ENCODE measurements around the gene DIAPH3. TPM values are rescaled to one million over a fixed set of nuclear protein-coding genes. Genes with fewer than 3 reads are reported as not detected.

Gene DIAPH3
- total and polyA plus RNA-seq, 2 donors (not counting 1 experiment from before 2014, with no cell fraction given), result 0.03 to 0.10 TPM

DNA sequence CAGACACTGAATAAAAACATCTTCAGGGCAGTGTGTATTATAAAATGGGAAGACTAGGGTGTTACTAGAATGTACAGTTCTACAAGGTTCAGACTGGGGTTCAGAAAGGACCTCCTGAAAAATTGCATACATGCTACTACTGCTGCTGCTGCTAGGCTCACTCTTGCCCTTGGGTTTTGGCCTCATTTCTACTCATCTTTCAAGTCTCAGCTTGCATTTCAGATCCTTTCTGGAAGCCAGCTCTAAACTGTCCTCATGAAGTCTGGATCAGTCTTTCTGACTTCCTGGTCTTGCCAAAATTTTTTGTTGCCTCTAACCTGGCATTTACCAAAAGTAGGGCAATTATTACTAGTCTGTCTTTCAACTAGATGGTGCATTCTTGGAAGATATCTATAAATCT lies 393.3 kb downstream of the DIAPH3 start:
- Mint-ChIP-seq H3K4me1 (no peaks in the 10 kb centered on the region), H3K9me3 (ENCODE audit: insufficient read depth) (no peaks in the 10 kb centered on the region), H3K4me3 (no peak overlapping the region), H3K27ac (no peak overlapping the region), H3K27me3 (no peaks in the 10 kb centered on the region)
- POLR2A ChIA-PET, result no interaction called here
- Histone ChIP-seq H3K27ac (ENCODE audit: low read length in 2 of 2) (no peak overlapping the region), H3K36me3 (replicated peaks in 1 of 2; ENCODE audit: control extremely low read depth in 1 of 2, control insufficient read depth in 1 of 2, extremely low read depth in 1 of 2, insufficient read depth in 2 of 2, low read length in 1 of 2) (no peaks in the 10 kb centered on the region), H3K4me3 (ENCODE audit: control extremely low read depth in 1 of 5, extremely low read depth in 1 of 5, insufficient read depth in 1 of 5, low read depth in 2 of 5, low read length in 4 of 5) (no peak overlapping the region), H3K27me3 (replicated peaks in 1 of 4; ENCODE audit: control extremely low read depth in 1 of 4, control insufficient read depth in 3 of 4, insufficient read depth in 4 of 4, low read length in 3 of 4) (no peaks in the 10 kb centered on the region), H2AFZ (ENCODE audit: insufficient read depth, low read depth, low read length, poor library complexity, severe bottlenecking) (no peak overlapping the region), H3K4me2 (replicated peaks; ENCODE audit: low read depth, low read length, poor library complexity, severe bottlenecking) (no peak overlapping the region), H3K9ac (ENCODE audit: low read length) (no peak overlapping the region), H3K9me3 (ENCODE audit: control extremely low read depth in 1 of 3, control insufficient read depth in 2 of 3, insufficient read depth in 1 of 3, low read length in 2 of 3) (no peaks in the 10 kb centered on the region), H3K79me2 (ENCODE audit: control insufficient read depth, insufficient read depth, low read length) (no peaks in the 10 kb centered on the region), H3K4me1 (ENCODE audit: control insufficient read depth in 2 of 2, insufficient read depth in 2 of 2, low read length in 2 of 2) (no peaks in the 10 kb centered on the region), H4K20me1 (ENCODE audit: control insufficient read depth, insufficient read depth, low read length, poor library complexity, severe bottlenecking) (no peaks in the 10 kb centered on the region)
- TF ChIP-seq EZH2 (IDR thresholded peaks at IDR 0.05; ENCODE audit: borderline replicate concordance, insufficient read depth, low read depth, low read length, poor library complexity, severe bottlenecking), result no peak
- TF ChIP-seq, protein P1, sequence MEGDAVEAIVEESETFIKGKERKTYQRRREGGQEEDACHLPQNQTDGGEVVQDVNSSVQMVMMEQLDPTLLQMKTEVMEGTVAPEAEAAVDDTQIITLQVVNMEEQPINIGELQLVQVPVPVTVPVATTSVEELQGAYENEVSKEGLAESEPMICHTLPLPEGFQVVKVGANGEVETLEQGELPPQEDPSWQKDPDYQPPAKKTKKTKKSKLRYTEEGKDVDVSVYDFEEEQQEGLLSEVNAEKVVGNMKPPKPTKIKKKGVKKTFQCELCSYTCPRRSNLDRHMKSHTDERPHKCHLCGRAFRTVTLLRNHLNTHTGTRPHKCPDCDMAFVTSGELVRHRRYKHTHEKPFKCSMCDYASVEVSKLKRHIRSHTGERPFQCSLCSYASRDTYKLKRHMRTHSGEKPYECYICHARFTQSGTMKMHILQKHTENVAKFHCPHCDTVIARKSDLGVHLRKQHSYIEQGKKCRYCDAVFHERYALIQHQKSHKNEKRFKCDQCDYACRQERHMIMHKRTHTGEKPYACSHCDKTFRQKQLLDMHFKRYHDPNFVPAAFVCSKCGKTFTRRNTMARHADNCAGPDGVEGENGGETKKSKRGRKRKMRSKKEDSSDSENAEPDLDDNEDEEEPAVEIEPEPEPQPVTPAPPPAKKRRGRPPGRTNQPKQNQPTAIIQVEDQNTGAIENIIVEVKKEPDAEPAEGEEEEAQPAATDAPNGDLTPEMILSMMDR (IDR thresholded peaks at IDR 0.05), result no peak
- DNase-seq, result no peak
- intact Hi-C loops (cut with micrococcal nuclease), result no loop called here
- ATAC-seq (ENCODE audit: low read depth), result no peak
- CTCF ChIA-PET, result interaction anchor here (1.7 to 2.2 kb wide), 2 partner anchors 9 to 90 kb away, joined by 4 to 5 read pairs; no protein-coding TSS in a partner anchor

- H3K4me1 Mint-ChIP-seq, result no peaks in the 10 kb centered on the region
- no peak overlapping the region for H3K4me2 ChIP-seq (replicated peaks; ENCODE audit: low read depth, low read length, poor library complexity, severe bottlenecking)
- no peak overlapping the region for H3K4me3 Mint-ChIP-seq
- intact Hi-C loops (cut with micrococcal nuclease), result no loop called here
- no peak for DNase-seq
- no peak for TF ChIP-seq EZH2 (IDR thresholded peaks at IDR 0.05; ENCODE audit: borderline replicate concordance, insufficient read depth, low read depth, low read length, poor library complexity, severe bottlenecking)
- TF ChIP-seq, protein P1 (IDR thresholded peaks at IDR 0.05), result no peak
- ATAC-seq (ENCODE audit: low read depth), result no peak
- H3K27ac ChIP-seq (ENCODE audit: low read length in 2 of 2), result no peak overlapping the region
- H3K9me3 ChIP-seq (ENCODE audit: control extremely low read depth in 1 of 3, control insufficient read depth in 2 of 3, insufficient read depth in 1 of 3, low read length in 2 of 3), result no peaks in the 10 kb centered on the region
- no peaks in the 10 kb centered on the region for H3K79me2 ChIP-seq (ENCODE audit: control insufficient read depth, insufficient read depth, low read length)
- POLR2A ChIA-PET, result no interaction called here
- no peaks in the 10 kb centered on the region for H3K27me3 ChIP-seq (replicated peaks in 1 of 4; ENCODE audit: control extremely low read depth in 1 of 4, control insufficient read depth in 3 of 4, insufficient read depth in 4 of 4, low read length in 3 of 4)
- H3K4me3 ChIP-seq (ENCODE audit: control extremely low read depth in 1 of 5, extremely low read depth in 1 of 5, insufficient read depth in 1 of 5, low read depth in 2 of 5, low read length in 4 of 5), result no peak overlapping the region
- no peaks in the 10 kb centered on the region for H3K27me3 Mint-ChIP-seq
- no peaks in the 10 kb centered on the region for H4K20me1 ChIP-seq (ENCODE audit: control insufficient read depth, insufficient read depth, low read length, poor library complexity, severe bottlenecking)
- H2AFZ ChIP-seq (ENCODE audit: insufficient read depth, low read depth, low read length, poor library complexity, severe bottlenecking), result no peak overlapping the region
- H3K4me1 ChIP-seq (ENCODE audit: control insufficient read depth in 2 of 2, insufficient read depth in 2 of 2, low read length in 2 of 2), result no peaks in the 10 kb centered on the region
- H3K9me3 Mint-ChIP-seq (ENCODE audit: insufficient read depth), result no peaks in the 10 kb centered on the region
- no peak overlapping the region for H3K9ac ChIP-seq (ENCODE audit: low read length)
- 100% methylated on average over 1 of the region's 1 CpG for WGBS (ENCODE audit: insufficient coverage)
- CTCF ChIA-PET, result no interaction called here
- H3K36me3 ChIP-seq (replicated peaks in 1 of 2; ENCODE audit: control extremely low read depth in 1 of 2, control insufficient read depth in 1 of 2, extremely low read depth in 1 of 2, insufficient read depth in 2 of 2, low read length in 1 of 2), result no peaks in the 10 kb centered on the region
- H3K27ac Mint-ChIP-seq, result no peak overlapping the region
Observed at GRCh38 chr13:59766236-59766635, 397.5 kb downstream of the DIAPH3 start.
